ENCODE data around the gene GOT2. TPM values are rescaled to one million over a fixed set of nuclear protein-coding genes. Genes with fewer than 3 reads are reported as not detected.

The GOT2 gene
- total and polyA plus RNA-seq, 4 donors, result 20.4 to 32.7 (median 28.6) TPM

Other genes with a start within 250 kb of the GOT2 start
- gene NDRG4, start 234.2 kb downstream of the GOT2 start, total RNA-seq, result 1 to 10 TPM; 6.9 to 8.4 TPM
- gene NDRG4, start 234.2 kb downstream of the GOT2 start, polyA plus RNA-seq, result 1 to 10 TPM; 7.8 to 9.6 TPM
- gene SETD6, start 218.8 kb downstream of the GOT2 start, total RNA-seq, result 10 to 100 TPM; 11.1 to 16.2 TPM
- gene SETD6, start 218.8 kb downstream of the GOT2 start, polyA plus RNA-seq, result 10 to 100 TPM in 1 of 2 donors, 1 to 10 TPM in 1; 4.9 to 19.3 TPM
- gene CNOT1, start 104.5 kb downstream of the GOT2 start, total RNA-seq, result 100 to 1,000 TPM; 103 to 124 TPM
- 10 to 100 TPM; 32.6 to 53.5 TPM for gene CNOT1, start 104.5 kb downstream of the GOT2 start, polyA plus RNA-seq
- 10 to 100 TPM; 11.2 to 22.9 TPM for gene SLC38A7, start 49.5 kb downstream of the GOT2 start, total RNA-seq
- gene SLC38A7, start 49.5 kb downstream of the GOT2 start, polyA plus RNA-seq, result 1 to 10 TPM; 1.5 to 7.7 TPM